Naive B cell (primary cell): ENCODE data around the gene GCLC. TPM values are rescaled to one million over a fixed set of nuclear protein-coding genes. Genes with fewer than 3 reads are reported as not detected.

ENCODE experiments used
- ATAC-seq, 2 donors: fragments of 150-1000 bp; cut with Tn5 transposase; 2 replicates each; pipeline ENCODE4 v1.10.0; 2021; ENCODE audit warnings: low read depth in 2 of 2, mild to moderate bottlenecking in 2 of 2, moderate library complexity in 2 of 2
- DNase-seq: peaks from one replicate; pipeline ENCODE4 v3.0.0; 2022
- H3K27ac Mint-ChIP-seq, 6 donors: one replicate each; pipeline ENCODE4 v1.8.0; 2020 to 2022; ENCODE audit warnings: mild to moderate bottlenecking in 6 of 6, mixed read lengths in 6 of 6, moderate library complexity in 5 of 6, inconsistent platforms in 2 of 6
- H3K27me3 Mint-ChIP-seq, 3 donors: one replicate each; pipeline ENCODE4 v1.8.0; 2021 to 2022; ENCODE audit warnings: mixed read lengths in 3 of 3, mild to moderate bottlenecking in 1 of 3
- H3K36me3 Mint-ChIP-seq, 2 donors: one replicate each; pipeline ENCODE4 v1.8.0; 2020 to 2022; ENCODE audit warnings: mixed read lengths in 2 of 2, inconsistent platforms in 1 of 2, mild to moderate bottlenecking in 1 of 2
- H3K4me1 Mint-ChIP-seq, 3 donors: one replicate each; pipeline ENCODE4 v1.8.0; 2020 to 2022; ENCODE audit warnings: mixed read lengths in 3 of 3, inconsistent platforms in 1 of 3, mild to moderate bottlenecking in 1 of 3, moderate library complexity in 1 of 3
- H3K4me3 Mint-ChIP-seq, 8 donors: one replicate each; pipeline ENCODE4 v1.8.0; 2020 to 2022; ENCODE audit warnings: mild to moderate bottlenecking in 8 of 8, mixed read lengths in 8 of 8, moderate library complexity in 8 of 8, inconsistent platforms in 2 of 8
- H3K9me3 Mint-ChIP-seq, 7 donors: one replicate each; pipeline ENCODE4 v1.8.0; 2020 to 2022; ENCODE audit warnings: mixed read lengths in 7 of 7, mild to moderate bottlenecking in 5 of 7, inconsistent platforms in 2 of 7, moderate library complexity in 1 of 7
- polyA plus RNA-seq, 6 donors: library from polyadenylated mRNA; unstranded; fragments of 300-500 nt; fragmentation: Illumina TruSeq; gene quantifications; one replicate each; pipeline ENCODE4 v1.2.3, GENCODE V29; 2021; ENCODE audit warnings: low read depth in 6 of 6

The GCLC gene
- polyA plus RNA-seq, 6 donors from 2014 or later: 2.0 to 11.2 (median 8.6) TPM

DNA sequence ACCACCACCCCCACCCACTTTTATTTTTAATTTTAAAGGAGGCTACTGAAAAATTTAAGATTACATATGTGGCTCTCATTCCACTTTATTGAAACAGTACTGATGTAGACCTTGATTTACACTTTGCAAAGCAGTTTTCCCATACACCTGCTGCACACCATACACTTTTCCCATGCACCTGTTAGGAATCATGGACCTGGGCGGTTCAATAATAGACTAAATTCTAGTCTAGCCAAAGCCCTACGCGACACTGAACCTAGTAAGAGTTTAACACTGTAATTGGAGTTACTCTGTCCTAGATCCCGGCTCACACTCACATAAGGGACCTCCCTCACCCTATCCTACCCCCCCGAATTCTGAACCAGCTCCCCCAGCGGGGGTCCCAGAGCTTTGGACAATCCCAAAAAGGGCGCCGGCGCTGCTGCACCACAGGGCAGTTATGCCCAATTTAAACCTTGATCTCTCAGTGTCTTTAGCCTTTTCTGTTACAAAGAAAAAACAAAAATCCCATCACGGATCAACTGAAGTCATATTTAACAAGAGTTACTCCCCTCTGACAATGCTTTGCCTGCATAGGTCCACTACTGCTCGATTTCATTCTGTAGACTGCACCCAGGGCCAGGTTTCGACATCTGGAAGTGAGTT, 2.4 kb upstream of the GCLC start:
- Mint-ChIP-seq H3K27me3 (peaks cover 0 to 5% (median 0%) of the 10 kb centered on the region in 3 donors), H3K27ac (peak overlapping the region in 3 of 6 donors; percentile 58 to 83 (median 61)), H3K36me3 (no peaks in the 10 kb centered on the region), H3K4me1 (peaks cover 29 to 58% (median 54%) of the 10 kb centered on the region in 3 donors), H3K9me3 (peaks cover 0 to 2% (median 0%) of the 10 kb centered on the region in 7 donors), H3K4me3 (peak overlapping the region; percentile 87 to 97 (median 92))
- DNase-seq: no peak
- peak; percentile 5 for ATAC-seq

- Mint-ChIP-seq H3K36me3 (no peaks in the 10 kb centered on the region), H3K27ac (peak overlapping the region in 1 of 6 donors; percentile 55), H3K27me3 (no peaks in the 10 kb centered on the region), H3K4me1 (peaks cover 29 to 48% (median 46%) of the 10 kb centered on the region in 3 donors), H3K4me3 (peak overlapping the region in 7 of 8 donors; percentile 23 to 98 (median 96)), H3K9me3 (no peaks in the 10 kb centered on the region)
- no peak for ATAC-seq
- no peak for DNase-seq
Measured at GRCh38 chr6:53546281-53546680, 1.4 kb upstream of the GCLC start.

DNA sequence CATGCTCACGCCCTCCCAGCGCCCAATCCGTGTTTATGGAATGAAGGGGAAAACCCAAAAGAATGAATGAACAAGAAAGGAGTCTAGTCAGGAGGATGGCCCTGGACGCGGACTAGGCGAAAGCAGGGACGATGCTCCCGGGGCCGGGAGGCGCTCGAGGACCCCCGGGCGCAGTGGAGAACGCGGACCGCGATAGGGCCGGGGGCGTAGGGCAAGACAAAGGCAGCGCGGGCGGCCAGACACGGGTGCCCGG, 758 bp downstream of the GCLC start:
- Mint-ChIP-seq H3K4me3 (peak overlapping the region; percentile 91 to 97 (median 96)), H3K9me3 (no peaks in the 10 kb centered on the region), H3K4me1 (peaks cover 38 to 59% (median 51%) of the 10 kb centered on the region in 3 donors), H3K27ac (peak overlapping the region; percentile 16 to 94 (median 87)), H3K36me3 (no peaks in the 10 kb centered on the region), H3K27me3 (no peaks in the 10 kb centered on the region)
- no peak for ATAC-seq
- DNase-seq: no peak

- ATAC-seq: no peak
- Mint-ChIP-seq H3K27ac (peak overlapping the region in 5 of 6 donors; percentile 69 to 94 (median 88)), H3K27me3 (no peaks in the 10 kb centered on the region), H3K4me1 (peaks cover 38 to 55% (median 51%) of the 10 kb centered on the region in 3 donors), H3K9me3 (no peaks in the 10 kb centered on the region), H3K4me3 (peak overlapping the region; percentile 91 to 97 (median 96)), H3K36me3 (no peaks in the 10 kb centered on the region)
- DNase-seq: no peak
Measured at GRCh38 chr6:53543359-53544216, 1.3 kb downstream of the GCLC start.

- Mint-ChIP-seq H3K27me3 (no peaks in the 10 kb centered on the region), H3K4me3 (peak overlapping the region in 2 of 8 donors; percentile 29 to 44), H3K36me3 (no peaks in the 10 kb centered on the region), H3K4me1 (peaks cover 35 to 44% (median 35%) of the 10 kb centered on the region in 3 donors), H3K9me3 (no peaks in the 10 kb centered on the region), H3K27ac (no peak overlapping the region)
- DNase-seq (no peak), ATAC-seq (no peak)
Measured at GRCh38 chr6:53541900-53542299, 3.0 kb downstream of the GCLC start.

GRCh38 chr6:53540129-53540692, 4.7 kb downstream of the GCLC start:
- Mint-ChIP-seq H3K9me3 (peaks cover 0 to 1% (median 0%) of the 10 kb centered on the region in 7 donors), H3K4me1 (peaks cover 22 to 37% (median 29%) of the 10 kb centered on the region in 3 donors), H3K36me3 (no peaks in the 10 kb centered on the region), H3K4me3 (peak overlapping the region in 1 of 8 donors; percentile 22), H3K27me3 (no peaks in the 10 kb centered on the region), H3K27ac (no peak overlapping the region)
- DNase-seq (no peak), ATAC-seq (no peak)

GRCh38 chr6:53539561-53539960, 5.3 kb downstream of the GCLC start:
- Mint-ChIP-seq H3K9me3 (peaks cover 0 to 1% (median 0%) of the 10 kb centered on the region in 7 donors), H3K36me3 (no peaks in the 10 kb centered on the region), H3K4me1 (peaks cover 17 to 33% (median 24%) of the 10 kb centered on the region in 3 donors), H3K27me3 (no peaks in the 10 kb centered on the region), H3K27ac (peak overlapping the region in 1 of 6 donors; percentile 35), H3K4me3 (peak overlapping the region in 1 of 8 donors; percentile 23)
- ATAC-seq: no peak
- no peak for DNase-seq

GRCh38 chr6:53536561-53536960, 8.3 kb downstream of the GCLC start:
- Mint-ChIP-seq H3K27ac (no peak overlapping the region), H3K4me3 (no peak overlapping the region), H3K4me1 (peaks cover 24 to 44% (median 29%) of the 10 kb centered on the region in 3 donors), H3K9me3 (peaks cover 0 to 9% (median 0%) of the 10 kb centered on the region in 7 donors), H3K27me3 (no peaks in the 10 kb centered on the region), H3K36me3 (no peaks in the 10 kb centered on the region)
- ATAC-seq (no peak), DNase-seq (no peak)

DNA sequence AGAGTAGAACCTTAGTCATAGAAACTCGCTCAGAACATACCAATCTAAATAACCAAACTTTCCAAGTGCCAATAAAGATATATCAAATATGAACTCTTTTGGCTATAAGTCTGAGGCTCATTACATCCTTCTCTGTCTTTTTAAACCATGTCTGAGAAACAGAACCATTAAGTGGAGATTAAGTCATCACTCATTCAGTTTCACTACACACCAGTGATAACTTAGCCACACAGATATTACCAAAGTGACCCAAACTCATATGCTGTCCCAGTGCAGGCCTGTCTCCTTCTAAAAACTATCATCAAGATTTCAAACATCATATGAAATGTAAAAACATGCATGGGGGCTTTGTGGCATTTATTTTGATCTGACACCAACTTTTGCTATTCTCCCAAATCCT, 12.0 kb downstream of the GCLC start:
- Mint-ChIP-seq H3K9me3 (peaks cover 0 to 9% (median 0%) of the 10 kb centered on the region in 7 donors), H3K27ac (peak overlapping the region in 1 of 6 donors; percentile 26), H3K4me3 (peak overlapping the region in 1 of 8 donors; percentile 26), H3K4me1 (peaks cover 24 to 34% (median 28%) of the 10 kb centered on the region in 3 donors), H3K36me3 (peaks cover 0 to 5% of the 10 kb centered on the region in 2 donors), H3K27me3 (no peaks in the 10 kb centered on the region)
- DNase-seq: no peak
- no peak for ATAC-seq

GRCh38 chr6:53532061-53532797, 12.7 kb downstream of the GCLC start:
- Mint-ChIP-seq H3K4me1 (peaks cover 24 to 34% (median 29%) of the 10 kb centered on the region in 3 donors), H3K36me3 (peaks cover 0 to 5% of the 10 kb centered on the region in 2 donors), H3K27ac (peak overlapping the region in 5 of 6 donors; percentile 24 to 75 (median 67)), H3K27me3 (no peaks in the 10 kb centered on the region), H3K9me3 (peaks cover 0 to 9% (median 0%) of the 10 kb centered on the region in 7 donors), H3K4me3 (peak overlapping the region in 7 of 8 donors; percentile 25 to 61 (median 47))
- ATAC-seq: peak; percentile 28 to 35
- no peak for DNase-seq

GRCh38 chr6:53530780-53531386, 14.0 kb downstream of the GCLC start:
- peaks cover 0 to 9% (median 0%) of the 10 kb centered on the region in 7 donors for H3K9me3 Mint-ChIP-seq
- H3K36me3 Mint-ChIP-seq: peaks cover 0 to 5% of the 10 kb centered on the region in 2 donors
- H3K4me1 Mint-ChIP-seq: peaks cover 24 to 30% (median 27%) of the 10 kb centered on the region in 3 donors
- H3K4me3 Mint-ChIP-seq: peak overlapping the region in 1 of 8 donors; percentile 40
- no peak for ATAC-seq
- DNase-seq: no peak
- no peaks in the 10 kb centered on the region for H3K27me3 Mint-ChIP-seq
- H3K27ac Mint-ChIP-seq: peak overlapping the region in 1 of 6 donors; percentile 66

- Mint-ChIP-seq H3K4me1 (peaks cover 24 to 30% (median 27%) of the 10 kb centered on the region in 3 donors), H3K9me3 (peaks cover 0 to 9% (median 0%) of the 10 kb centered on the region in 7 donors)
- no peak for ATAC-seq
Measured at GRCh38 chr6:53530346-53530745, 14.6 kb downstream of the GCLC start.

More at GRCh38 chr6:53530346-53530745, 14.6 kb downstream of the GCLC start:
- H3K27ac Mint-ChIP-seq: no peak overlapping the region
- peaks cover 0 to 5% of the 10 kb centered on the region in 2 donors for H3K36me3 Mint-ChIP-seq
- DNase-seq: no peak
- H3K4me3 Mint-ChIP-seq: no peak overlapping the region
- no peaks in the 10 kb centered on the region for H3K27me3 Mint-ChIP-seq
